A673 (cell line): ENCODE data around the gene POU3F3.

Source experiments
- EZH2 ChIP-seq: fragments of 200-600 bp; sonication (generic); IDR thresholded peaks from 2 replicates; pipeline ENCODE4 v1.6.1; 2017; ENCODE audit warnings: borderline replicate concordance, low read depth, mild to moderate bottlenecking, mixed read lengths, antibody characterized with exemption, low read length; ENCODE audit not compliant: poor library complexity, severe bottlenecking
- TF ChIP-seq, protein P1 (sequence below): fragments of 300-800, 200-600 bp; sonication (generic); conservative IDR thresholded peaks from 2 replicates; pipeline ENCODE4 v1.5.1; 2017; ENCODE audit warnings: low read depth, mild to moderate bottlenecking, antibody characterized with exemption, low read length, moderate library complexity, mixed read lengths

DNA sequence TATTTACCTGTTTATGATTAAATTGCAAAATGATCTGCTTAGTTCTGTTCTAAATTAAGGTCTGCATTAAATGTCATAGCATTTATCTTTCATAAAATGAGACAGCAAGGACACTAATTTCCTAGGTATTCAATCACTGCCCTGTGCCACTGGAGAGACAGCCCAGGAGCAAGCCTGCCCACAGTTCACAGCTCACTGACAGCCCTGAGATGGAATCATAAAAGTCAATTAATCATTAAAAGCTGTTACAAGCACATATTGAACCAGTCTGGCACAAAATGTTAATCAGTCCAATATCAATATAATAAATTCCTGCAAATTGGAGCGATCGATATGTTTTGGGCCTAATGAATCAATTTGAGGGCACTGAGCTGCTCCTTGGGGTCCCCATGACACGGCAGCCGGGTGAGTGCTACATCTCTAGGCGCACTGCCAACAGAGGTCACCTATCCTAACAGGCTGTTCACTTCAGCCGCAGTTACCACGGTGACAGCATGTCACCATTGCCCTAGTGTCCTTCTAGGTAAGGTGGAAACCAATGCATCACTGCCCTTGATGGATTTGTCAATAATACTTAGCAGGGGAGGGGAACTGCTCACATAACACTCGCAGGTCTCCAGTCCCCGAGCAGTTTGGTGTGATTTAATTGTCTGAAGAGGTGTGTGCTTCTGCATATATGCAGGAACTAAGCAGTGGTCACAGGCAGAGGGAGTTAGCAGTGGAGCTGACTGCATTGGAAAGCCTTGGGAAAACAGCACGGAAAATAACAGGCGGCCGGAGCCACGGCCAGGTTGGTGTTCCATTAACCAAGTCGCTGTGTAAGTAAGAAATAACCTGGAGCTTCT is 47.3 kb downstream of the POU3F3 start:
- TF ChIP-seq, protein P1, sequence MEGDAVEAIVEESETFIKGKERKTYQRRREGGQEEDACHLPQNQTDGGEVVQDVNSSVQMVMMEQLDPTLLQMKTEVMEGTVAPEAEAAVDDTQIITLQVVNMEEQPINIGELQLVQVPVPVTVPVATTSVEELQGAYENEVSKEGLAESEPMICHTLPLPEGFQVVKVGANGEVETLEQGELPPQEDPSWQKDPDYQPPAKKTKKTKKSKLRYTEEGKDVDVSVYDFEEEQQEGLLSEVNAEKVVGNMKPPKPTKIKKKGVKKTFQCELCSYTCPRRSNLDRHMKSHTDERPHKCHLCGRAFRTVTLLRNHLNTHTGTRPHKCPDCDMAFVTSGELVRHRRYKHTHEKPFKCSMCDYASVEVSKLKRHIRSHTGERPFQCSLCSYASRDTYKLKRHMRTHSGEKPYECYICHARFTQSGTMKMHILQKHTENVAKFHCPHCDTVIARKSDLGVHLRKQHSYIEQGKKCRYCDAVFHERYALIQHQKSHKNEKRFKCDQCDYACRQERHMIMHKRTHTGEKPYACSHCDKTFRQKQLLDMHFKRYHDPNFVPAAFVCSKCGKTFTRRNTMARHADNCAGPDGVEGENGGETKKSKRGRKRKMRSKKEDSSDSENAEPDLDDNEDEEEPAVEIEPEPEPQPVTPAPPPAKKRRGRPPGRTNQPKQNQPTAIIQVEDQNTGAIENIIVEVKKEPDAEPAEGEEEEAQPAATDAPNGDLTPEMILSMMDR, result no peak
- no peak for TF ChIP-seq EZH2
